Measurements from ENCODE around the gene PRAMEF18.
"Not testable (repeated sequence)": the region's sequence is repeated elsewhere in the genome, so short reads cannot be mapped to it uniquely, and the experiment has no call there.

PRAMEF18 gene, protein sequence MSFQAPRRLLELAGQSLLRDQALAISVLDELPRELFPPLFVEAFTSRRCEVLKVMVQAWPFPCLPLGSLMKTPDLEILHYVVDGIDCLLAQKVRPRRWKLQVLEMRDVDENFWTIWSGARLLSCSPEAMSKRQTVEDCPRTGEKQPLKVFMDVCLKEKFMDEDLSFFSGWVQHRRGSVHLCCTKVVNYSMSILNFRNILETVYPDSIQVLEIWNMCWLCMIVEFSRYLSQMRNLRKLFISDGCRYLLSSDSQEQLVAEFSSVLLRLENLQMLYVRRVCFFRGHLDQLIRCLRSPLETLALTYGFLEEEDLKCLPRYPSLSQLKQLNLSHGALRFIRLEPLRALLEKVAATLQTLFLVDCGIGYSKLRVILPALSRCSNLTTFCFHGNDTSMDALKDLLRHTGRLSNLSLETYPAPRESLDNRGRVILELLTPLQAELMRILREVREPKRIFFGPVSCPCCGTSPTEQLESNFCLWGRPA

DNA sequence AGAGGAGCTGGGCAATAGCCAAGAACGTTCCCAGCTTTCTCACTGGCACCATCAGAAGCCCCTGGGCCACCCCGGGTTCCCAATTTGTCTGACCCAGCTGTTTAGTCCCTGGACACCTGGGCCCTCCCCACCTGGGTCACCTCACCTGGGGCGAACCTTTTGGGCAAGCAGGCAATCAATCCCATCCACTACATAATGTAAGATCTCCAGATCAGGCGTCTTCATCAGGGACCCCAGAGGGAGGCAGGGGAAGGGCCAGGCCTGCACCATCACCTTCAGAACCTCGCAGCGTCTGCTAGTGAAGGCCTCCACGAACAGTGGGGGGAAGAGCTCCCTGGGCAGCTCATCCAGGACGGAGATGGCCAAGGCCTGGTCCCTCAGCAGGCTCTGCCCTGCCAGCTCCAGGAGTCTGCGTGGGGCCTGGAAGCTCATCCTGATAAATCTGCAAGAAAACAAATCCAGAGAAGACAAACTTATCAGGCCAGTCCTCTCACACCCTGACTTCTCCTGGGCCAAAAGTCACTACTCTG, at the start of gene PRAMEF18:
TSS of gene PRAMEF18 (minus strand) at position 480 of the 530 bp plus-strand sequence. CDS start at position 432, 48 bp downstream.
- not testable (repeated sequence) for DNase-seq

DNA sequence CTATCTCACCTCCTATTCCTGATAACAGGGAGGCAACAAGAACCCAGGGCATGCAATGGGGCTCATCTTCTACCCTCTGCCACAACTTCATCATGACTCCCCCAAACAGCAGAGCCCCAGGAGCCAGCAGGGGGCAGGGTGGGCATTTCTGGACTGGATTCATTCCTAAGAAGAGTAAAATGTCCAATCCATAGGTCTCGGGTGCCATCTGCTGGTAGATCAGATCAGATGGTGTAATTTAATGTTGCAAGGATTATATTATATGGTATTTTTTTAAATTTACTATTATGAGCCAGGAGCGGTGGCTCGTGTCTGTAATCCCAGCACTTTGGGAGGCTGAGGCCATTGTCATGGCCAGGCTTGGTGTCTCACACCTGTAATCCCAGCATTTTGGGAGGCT, 39.2 kb upstream of the PRAMEF18 start:
- not testable (repeated sequence) for DNase-seq

DNA sequence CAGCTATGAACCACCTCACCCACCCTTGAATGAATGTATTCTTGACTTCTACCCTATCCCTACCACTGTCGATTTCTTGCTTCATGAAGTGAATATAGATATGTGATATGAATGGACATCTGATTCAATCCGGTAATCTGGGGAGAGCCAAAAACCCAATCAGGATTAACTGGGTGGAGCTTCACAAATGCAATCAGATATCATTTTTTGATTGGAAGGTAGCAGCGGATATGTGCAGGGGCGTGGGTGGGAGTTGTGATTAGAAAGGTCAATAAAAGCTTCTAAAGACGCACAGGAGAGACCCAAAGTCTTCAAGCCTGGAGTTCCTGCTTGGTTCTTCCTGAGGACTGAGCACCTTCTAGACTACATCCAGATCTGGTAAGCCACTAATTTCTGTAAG, 27.9 kb upstream of the PRAMEF18 start, which contains the start of gene PRAMEF5:
TSS of gene PRAMEF5 (plus strand) at position 301 of the 400 bp plus-strand sequence. CDS start 5,071 bp downstream, outside the sequence.
- DNase-seq = not testable (repeated sequence)

DNA sequence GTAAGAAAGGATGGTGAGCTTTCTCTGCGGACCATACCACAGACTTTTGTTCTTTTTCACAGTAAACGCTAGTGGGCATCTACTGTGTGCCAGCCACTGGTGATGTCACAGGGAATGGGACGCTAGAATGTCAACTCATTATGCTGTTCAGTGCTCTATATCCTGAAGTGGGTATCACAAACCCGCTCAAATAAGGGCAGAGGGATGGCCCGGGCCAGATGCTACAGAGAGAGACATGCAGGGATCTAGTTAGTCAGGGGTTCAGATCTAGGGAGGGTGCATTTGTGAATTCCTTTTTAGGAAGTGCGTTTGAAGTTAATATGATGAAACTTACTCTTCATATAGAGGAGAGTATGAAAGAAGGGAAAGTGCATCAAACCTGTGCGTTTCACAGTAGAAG, 21.2 kb upstream of the PRAMEF18 start:
- not testable (repeated sequence) for DNase-seq

DNA sequence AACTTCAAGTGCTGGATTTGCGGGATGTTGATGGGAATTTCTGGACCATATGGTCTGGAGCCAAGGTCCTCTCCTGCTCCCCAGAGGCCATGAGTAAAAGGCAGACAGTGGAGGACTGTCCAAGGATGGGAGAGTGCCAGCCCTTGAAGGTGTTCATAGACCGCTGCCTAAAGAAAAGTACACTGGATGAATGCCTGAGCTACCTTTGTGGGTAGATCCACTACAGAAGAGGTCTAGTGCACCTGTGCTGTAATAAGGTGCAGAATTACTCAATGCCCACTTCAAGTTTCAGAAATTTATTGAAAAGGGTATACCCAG, 20.6 kb upstream of the PRAMEF18 start:
- not testable (repeated sequence) for DNase-seq

DNA sequence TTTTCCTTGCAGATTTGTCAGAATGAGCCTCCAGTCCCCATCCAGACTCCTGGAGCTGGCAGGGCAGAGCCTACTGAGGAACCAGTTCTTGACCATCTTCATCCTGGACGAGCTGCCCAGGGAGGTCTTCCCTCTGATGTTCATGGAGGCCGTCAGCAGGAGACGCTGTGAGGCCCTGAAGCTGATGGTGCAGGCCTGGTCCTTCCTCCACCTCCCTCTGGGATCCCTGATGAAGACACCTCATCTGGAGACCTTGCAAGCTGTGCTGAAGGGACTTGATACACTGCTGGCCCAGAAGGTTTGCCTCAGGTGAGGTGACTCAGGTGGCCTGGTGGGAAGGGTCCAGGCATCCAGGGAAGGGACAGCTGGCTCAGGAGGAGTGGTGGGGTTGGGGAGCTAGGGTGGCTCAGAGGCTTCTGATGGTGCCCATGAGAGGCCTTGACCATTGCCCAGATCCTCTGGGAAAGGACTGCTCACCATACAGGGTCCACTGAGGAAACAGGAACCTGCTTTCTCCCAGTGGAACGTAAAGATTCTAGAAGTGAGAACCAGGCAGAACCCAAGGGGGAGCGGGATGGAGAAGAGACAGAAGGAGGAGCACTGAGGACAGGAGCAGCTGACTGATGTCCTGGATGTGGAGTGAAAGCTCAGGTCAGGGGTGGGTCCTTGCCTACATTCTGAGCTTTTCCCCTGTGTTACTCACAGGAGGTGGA, 20.0 kb upstream of the PRAMEF18 start:
- not testable (repeated sequence) for DNase-seq

DNA sequence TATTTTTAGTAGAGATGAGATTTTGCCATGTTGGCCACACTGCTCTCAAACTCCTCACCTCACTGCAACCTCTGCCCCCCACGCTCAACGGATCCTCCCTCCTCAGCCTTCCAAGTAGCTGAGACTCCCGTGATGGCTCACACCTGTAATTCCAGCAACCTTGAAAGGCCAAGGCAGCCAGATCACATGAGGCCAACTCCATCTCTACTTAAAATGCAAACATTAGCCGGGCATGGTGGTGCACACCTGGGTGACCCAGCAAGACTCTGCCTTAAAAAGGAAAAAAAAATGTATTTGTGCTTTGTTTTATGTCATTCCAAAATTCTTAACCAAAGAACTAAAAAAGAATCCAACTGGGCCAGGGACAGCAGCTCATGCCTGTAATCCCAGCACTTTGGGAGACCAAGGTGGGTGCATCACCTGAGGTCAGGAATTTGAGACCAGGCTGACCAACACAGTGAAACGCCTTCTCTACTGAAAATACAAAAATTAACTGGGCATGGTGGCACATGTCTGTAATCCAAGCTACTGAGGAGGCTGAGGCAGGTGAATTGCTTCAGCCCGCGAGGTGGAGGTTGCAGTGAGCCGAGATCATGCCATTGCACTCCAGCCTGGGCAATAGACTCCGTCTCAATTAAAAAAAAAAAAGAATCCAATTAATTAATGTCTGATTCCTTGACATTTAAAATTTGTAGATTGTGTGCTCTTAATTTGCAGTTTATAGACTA, 17.7 kb upstream of the PRAMEF18 start:
- not testable (repeated sequence) for DNase-seq

DNA sequence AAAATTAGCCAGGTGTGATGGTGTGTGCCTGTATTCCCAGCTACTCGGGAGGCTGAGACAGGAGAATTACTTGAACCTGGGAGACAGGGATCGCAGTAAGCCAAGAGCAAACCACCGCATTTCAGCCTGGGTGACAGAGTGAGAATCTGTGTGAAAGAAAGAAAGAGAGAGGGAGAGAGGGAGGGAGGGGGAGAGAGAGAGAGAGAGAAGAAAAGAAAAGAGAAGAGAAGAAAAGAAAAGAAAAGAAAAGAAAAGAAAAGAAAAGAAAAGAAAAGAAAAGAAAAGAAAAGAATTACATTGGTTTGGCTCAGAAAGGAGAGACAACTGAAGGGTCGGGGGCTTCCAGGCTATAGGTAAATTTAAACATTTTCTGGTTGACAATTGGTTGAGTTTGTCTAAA, 13.7 kb upstream of the PRAMEF18 start:
- not testable (repeated sequence) for DNase-seq

DNA sequence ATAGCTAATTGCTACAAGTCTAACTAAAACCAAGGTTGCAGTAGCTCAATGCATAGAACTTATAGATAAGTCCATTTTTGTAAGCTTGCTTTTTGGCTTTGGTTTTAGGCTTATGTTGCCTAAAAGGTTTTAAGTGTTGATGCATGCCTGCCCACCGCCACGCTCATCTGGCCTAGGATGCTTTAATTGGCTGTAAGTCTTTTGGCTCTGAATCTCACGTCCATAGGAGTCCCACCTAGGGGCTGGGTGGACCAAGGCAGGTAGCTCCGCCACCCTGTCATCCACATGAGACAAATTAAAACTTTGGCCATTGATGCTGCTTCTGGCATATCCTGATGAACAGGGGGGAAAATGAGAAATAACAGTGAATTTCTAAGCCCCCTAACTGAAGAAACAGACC, 11.6 kb upstream of the PRAMEF18 start:
- not testable (repeated sequence) for DNase-seq

DNA sequence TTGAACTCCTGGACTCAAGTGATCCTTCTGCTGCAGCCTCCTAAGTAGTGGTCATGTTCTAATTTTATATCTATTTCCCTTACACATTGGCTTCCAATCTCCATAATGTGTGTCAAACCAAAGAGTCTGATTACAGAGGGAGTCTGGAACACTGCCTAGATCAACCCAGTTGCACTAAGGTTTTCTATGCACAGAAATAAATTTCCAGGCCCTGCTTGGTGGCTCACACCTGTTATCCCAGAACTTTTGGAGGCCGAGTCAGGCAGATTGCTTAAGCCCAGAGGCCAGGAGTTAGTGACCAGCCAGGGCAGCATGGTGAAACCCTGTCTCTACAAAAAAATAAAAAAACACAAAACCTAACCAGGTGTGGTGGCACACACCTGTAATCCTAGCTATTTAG, 8.1 kb upstream of the PRAMEF18 start:
- DNase-seq = not testable (repeated sequence)

DNA sequence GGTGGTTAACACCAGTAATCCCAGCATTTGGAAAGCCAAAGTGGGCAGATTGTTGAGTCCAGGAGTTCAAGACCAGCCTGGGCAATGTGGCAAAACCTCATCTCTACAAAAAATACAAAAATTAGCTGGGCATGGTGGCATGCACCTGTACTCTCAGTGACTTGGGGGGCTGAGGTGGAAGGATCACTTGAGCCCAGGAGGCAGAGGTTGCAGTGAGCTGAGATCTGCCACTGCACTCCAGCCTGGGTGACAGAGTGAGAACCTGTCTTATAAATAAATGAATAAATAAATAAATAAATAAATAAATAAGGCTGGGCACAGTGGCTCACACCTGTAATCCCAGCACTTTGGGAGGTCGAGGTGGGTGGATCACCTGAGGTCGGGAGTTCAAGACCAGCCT, 6.1 kb upstream of the PRAMEF18 start:
- not testable (repeated sequence) for DNase-seq

DNA sequence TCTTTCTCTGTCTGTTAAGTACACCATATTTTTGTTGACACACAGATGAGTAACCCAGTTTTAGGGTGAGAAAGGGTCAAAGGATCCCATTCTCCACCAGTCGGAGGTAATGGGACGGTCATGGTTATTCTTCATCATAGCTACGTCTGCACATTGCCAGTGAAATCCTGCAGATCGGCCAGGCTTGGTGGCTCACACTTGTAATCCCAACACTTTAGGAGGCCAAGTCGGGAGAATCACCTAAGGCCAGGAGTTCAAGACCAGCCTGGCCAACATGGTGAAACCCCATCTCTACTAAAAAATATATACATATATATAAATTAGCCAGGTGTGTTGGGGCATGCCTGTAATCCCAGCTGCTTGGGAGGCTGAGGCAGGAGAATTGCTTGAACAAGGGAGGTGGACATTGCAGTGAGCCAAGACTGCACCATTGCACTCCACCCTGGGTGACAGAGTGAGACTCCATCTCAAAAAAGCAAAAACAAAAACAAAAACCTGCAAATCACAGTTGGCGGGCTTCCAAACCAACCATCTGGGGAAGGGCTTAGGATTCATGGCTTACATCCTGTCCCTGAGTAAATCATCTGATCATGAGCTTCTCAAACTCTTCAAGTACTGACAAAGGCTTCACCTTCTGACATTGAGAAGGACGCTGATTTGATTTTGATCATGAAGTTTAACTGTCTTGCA, 5.3 kb upstream of the PRAMEF18 start:
- not testable (repeated sequence) for DNase-seq

DNA sequence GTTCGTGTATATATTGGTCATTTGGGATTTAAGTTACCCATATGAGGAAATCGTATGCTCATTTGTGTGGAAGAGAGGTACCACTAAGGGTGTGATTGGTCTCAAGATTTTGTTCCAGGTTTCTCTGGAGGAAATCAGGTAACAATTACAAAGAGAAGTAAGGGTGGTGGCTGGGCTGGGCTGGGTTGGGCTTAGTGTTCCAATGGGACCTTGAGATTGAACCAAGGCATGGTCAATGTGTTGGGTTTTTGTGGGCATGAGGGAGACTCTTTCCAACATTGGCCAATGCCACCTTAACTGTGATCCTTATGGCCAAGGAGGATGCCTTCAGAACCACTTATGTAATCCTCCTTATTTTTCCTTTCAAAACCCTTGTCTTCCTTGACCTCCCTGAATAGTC, 4.6 kb upstream of the PRAMEF18 start:
- not testable (repeated sequence) for DNase-seq

DNA sequence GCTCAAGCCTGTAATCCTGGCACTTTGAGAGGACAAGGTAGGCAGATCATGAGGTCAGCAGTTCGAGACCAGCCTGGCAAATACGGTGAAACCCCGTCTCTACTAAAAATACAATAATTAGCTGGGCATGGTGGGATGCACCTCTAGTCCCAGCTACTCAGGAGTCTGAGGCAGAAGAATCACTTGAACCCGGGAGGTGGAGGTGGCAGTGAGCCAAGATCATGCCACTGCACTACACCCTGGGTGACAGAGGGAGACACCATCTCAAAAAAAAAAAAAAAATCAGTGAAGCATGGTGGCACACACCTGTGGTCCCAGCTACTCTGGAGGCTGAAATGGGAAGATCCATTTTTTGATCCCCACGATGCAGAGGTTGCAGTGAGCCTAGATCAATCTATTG, 4.1 kb upstream of the PRAMEF18 start:
- DNase-seq = not testable (repeated sequence)

DNA sequence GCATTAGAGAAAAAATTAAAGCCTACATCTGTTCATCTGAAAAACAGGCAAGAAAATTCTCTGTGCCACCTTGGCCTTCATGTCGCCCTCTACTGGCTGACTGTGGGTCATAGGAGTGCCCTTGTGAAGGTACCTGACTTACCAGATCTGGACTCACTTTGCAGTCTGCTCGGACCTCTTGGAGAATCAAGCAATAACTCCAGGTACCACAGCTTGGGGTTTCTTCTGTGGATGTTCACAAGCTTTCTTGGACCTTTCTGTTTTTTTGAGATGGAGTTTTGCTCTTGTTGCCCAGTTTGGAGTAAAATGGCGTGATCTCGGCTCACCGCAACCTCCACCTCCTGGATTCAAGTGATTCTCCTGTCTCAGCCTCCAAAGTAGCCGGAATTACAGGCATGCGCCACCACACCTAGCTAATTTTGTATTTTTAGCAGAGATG, 2.4 kb upstream of the PRAMEF18 start:
- DNase-seq = peak; percentile 46

DNA sequence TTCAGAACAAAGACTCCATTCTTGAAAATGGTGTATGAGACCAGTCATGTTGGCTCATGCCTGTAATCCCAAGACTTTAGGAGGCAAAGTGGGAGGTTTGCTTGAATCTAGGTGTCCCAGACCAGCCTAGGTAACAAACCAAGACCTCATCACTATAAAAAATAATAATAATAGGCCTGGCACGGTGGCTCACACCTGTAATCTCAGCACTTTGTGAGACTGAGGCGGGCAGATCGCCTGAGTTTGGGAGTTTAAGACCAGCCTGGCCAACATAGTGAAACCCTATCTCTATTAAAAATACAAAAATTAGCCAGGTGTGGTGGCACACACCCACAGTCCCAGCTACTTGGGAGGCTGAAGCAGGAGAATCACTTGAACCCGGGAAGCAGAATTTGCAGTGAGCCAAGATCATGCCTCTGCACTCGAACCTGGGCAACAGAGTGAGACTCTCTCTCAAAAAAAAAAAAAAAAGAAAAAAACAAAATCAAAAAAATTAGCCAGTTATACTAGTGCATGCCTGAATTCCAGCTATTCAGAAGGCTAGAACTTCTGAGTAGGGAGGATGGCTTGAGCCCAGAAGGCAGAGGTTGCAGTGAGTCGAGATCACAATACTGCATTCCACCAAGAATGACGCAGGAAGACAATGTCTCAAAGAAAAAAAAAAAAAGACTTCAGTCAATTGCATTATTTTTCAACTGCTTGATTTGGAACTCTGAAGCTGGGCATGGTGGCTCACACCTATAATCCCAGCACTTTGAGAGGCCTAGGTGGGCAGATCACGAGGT, 1.5 kb upstream of the PRAMEF18 start:
- DNase-seq = not testable (repeated sequence)

DNA sequence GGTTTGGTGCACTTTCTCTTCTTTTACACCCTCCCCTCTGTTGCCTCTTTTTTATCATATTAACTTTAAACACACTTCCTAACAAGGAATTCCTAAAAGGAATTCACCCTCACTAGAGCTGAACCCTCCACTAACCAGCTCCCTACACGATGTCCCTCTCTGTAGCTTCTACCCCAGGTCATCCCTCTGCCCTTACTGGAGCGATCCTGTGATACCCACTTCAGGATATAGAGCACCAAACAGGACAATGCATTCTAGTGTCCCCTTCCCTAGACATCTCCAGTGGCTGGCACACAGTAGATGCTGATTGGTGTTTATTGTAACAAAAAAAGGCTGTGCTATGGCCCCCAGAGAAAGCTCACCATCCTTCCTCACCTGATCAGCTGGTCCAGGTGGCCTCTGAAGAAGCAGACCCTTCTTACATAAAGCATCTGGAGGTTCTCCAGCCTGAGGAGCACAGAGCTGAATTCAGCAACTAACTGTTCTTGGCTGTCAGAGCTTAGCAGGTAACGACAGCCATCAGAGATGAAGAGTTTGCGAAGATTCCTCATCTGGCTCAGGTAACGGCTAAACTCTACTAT, 1.4 kb downstream of the PRAMEF18 start:
- no peak for DNase-seq

DNA sequence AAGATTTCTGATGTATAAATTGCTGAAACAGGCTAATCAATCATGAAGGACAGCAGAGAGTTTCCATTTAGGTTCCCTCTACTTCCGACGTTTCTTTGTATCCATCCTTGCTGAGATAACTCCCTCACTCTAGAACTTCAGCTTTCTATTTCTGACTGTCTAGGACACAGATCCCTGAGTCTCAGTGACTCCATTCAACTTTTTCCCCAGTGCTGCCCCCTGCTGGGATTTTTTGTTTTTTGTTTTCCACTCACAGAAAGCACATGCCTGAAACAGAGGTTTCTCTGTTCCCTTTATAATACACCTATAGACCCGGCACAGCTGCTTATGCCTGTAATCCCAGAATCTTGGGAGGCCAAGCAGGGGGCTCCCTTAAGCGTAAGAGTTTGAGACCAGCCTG, 3.2 kb downstream of the PRAMEF18 start:
- DNase-seq = not testable (repeated sequence)

DNA sequence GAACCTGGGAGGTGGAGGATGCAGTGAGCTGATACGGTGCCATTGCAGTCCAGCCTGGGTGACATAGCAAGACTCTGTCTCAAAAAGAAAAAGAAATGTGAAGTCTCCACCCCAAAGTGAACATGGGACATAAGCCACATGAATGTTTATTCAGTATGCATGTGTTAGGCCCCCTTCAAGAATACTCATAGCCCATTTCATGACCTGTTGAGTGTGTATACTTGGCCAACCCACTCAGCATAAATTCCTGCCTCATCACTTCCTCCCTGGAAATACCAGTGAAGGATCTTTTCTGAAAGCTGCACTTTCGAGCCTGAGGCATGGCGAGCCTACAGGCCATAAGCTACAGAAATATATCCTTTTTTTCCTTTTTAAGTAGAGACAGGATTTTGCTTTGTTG, 6.8 kb downstream of the PRAMEF18 start:
- DNase-seq = not testable (repeated sequence)

DNA sequence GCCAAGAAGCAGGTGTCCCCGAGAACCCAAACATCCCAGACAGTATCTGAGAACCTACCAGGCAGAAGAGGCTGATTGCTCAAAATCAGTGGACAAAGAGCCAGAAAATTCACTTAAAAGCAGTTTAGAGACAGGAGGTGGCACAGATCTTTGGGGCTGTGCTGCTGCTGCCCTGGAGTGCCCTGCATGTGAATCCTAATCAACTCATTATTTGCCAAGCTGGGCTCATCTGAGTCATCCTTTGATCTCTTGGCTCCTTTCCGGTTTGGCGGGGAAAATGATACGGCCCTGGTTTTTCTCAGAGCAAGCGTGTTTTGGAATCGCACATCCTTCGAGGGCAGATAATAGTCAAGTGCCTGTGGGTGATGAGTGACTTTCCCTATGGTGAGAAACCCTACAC, 9.3 kb downstream of the PRAMEF18 start:
- DNase-seq = not testable (repeated sequence)

DNA sequence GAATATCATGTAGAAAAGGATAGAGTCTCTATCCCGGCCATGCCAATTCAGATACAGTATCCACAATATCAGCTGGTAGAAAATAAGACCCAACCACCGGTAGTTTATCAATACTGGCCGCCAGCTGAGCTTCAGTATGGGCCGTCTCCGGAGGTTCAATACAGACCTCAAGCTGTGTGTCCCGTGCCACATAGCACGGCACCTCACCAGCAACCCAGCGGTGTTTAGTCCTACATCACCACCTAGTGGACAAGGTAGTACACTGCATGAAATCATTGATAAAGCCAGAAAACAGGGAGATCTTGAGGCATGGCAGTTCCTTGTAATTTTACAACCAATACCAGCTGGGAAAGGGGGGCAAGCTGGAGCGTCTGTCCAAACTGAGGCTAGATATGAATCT, 17.2 kb downstream of the PRAMEF18 start:
- not testable (repeated sequence) for DNase-seq

All from stimulated activated CD4-positive, alpha-beta T cell treated with anti-CD3 and anti-CD28 coated beads, Interleukin-1b, Interleukin-23, amount 100 ng/mL, for 48 hours (primary cell).